Upper lobe of left lung (tissue), 6 donors: ENCODE data around the gene PSAPL1. TPM values are rescaled to one million over a fixed set of nuclear protein-coding genes. Genes with fewer than 3 reads are reported as not detected.
"Not testable (repeated sequence)": the region's sequence is repeated elsewhere in the genome, so short reads cannot be mapped to it uniquely, and the experiment has no call there.

Source experiments
- ATAC-seq, 2 donors: fragments of 200-7000 bp; cut with Tn5 transposase; one replicate each; pipeline ENCODE4 v1.9.1; 2022; ENCODE audit warnings: mild to moderate bottlenecking in 2 of 2, moderate library complexity in 2 of 2; ENCODE audit not compliant: low FRiP score in 2 of 2
- DNase-seq, 2 donors: peaks; one replicate each; pipeline ENCODE4 v3.0.0-alpha.2; 2019 to 2020
- H3K27ac ChIP-seq, 4 donors: fragments of 200-600 bp; sonication (generic); one replicate each; pipeline ENCODE4 v1.5.1; 2016 to 2019
- H3K27me3 ChIP-seq, 4 donors: fragments of 200-600 bp; sonication (generic); one replicate each; pipeline ENCODE4 v1.5.1; 2017 to 2019
- H3K36me3 ChIP-seq, 4 donors: fragments of 200-600 bp; sonication (generic); one replicate each; pipeline ENCODE4 v1.5.1; 2016 to 2019
- H3K4me1 ChIP-seq, 4 donors: fragments of 200-600 bp; sonication (generic); one replicate each; pipeline ENCODE4 v1.5.1; 2018 to 2019
- H3K4me3 ChIP-seq, 4 donors: fragments of 200-600 bp; sonication (generic); one replicate each; pipeline ENCODE4 v1.5.1; 2017 to 2019; ENCODE audit warnings: mild to moderate bottlenecking in 2 of 4, moderate library complexity in 1 of 4
- H3K9me3 ChIP-seq, 4 donors: fragments of 200-600 bp; sonication (generic); one replicate each; pipeline ENCODE4 v1.5.1; 2018 to 2019
- CTCF ChIP-seq, 6 experiments: fragments of 450-650 bp in 4 of 6; fragments of 200-600 bp in 2 of 6; sonication (generic) in 2 of 6; IDR thresholded peaks; one replicate each; pipeline ENCODE4 v1.5.1; 2016 to 2019; ENCODE audit warnings: antibody characterized with exemption in 6 of 6
- EP300 ChIP-seq, 4 donors: sonication (generic); formaldehyde crosslinking; IDR thresholded peaks; one replicate each; pipeline ENCODE4 v1.5.1; 2017; ENCODE audit warnings: antibody characterized with exemption in 4 of 4, control low read depth in 2 of 4
- POLR2A ChIP-seq, 4 donors: fragments of 450-650 bp; IDR thresholded peaks; one replicate each; pipeline ENCODE4 v1.5.1; 2016 to 2017; ENCODE audit warnings: antibody characterized with exemption in 4 of 4, mild to moderate bottlenecking in 2 of 4
- POLR2AphosphoS5 ChIP-seq, 2 donors: sonication (generic); formaldehyde crosslinking; IDR thresholded peaks; one replicate each; pipeline ENCODE4 v1.5.1; 2017; ENCODE audit warnings: antibody characterized with exemption in 2 of 2
- WGBS, 2 donors: methylation state at CpG; one replicate each; pipeline ENCODE4 v1.1.5; 2017 to 2018; 5-methylcytosine and 5-hydroxymethylcytosine counted together
- total RNA-seq, 6 donors: library from RNA; depleted of rRNA in 4 of 6; stranded (reverse); fragments of >200 nt in 4 of 6; gene quantifications; one replicate each; pipeline versions ENCODE4 v1.1.0 to v1.2.1, GENCODE V29; 2016 to 2021
- donor health status: DM: no; HTN: no; CAD: no; lungs with moderate emphysema.
- donor health status: DM: no; HTN: yes; CAD: no; lungs with severe emphysema.

The PSAPL1 gene
- total RNA-seq, 6 donors from 2014 or later: 0.20 to 0.61 (median 0.31) TPM; not detected in 3

GRCh38 chr4:7460566-7460965, 25.8 kb upstream of the PSAPL1 start:
- H3K9me3 ChIP-seq: peaks cover 0 to under 1% (median 0%) of the 10 kb centered on the region in 4 donors
- DNase-seq: no peak
- no peak overlapping the region for H3K27ac ChIP-seq
- TF ChIP-seq EP300 (IDR thresholded peaks at IDR 0.05) (no peak), CTCF (IDR thresholded peaks at IDR 0.05) (no peak), POLR2AphosphoS5 (IDR thresholded peaks at IDR 0.05) (no peak), POLR2A (IDR thresholded peaks at IDR 0.05) (no peak)
- H3K4me3 ChIP-seq: no peak overlapping the region
- ATAC-seq: no peak
- H3K36me3 ChIP-seq: no peaks in the 10 kb centered on the region
- H3K27me3 ChIP-seq: no peaks in the 10 kb centered on the region
- WGBS, 2 donors: 56 to 58% methylated on average over 17 of the region's 17 CpGs
- no peaks in the 10 kb centered on the region for H3K4me1 ChIP-seq

- TF ChIP-seq CTCF (IDR thresholded peaks at IDR 0.05) (no peak), POLR2AphosphoS5 (IDR thresholded peaks at IDR 0.05) (no peak), EP300 (IDR thresholded peaks at IDR 0.05) (no peak), POLR2A (IDR thresholded peaks at IDR 0.05) (no peak)
- Histone ChIP-seq H3K4me1 (no peaks in the 10 kb centered on the region), H3K9me3 (no peaks in the 10 kb centered on the region), H3K27ac (no peak overlapping the region), H3K27me3 (no peaks in the 10 kb centered on the region), H3K36me3 (no peaks in the 10 kb centered on the region), H3K4me3 (no peak overlapping the region)
- whole genome bisulfite sequencing, 2 donors: 88% methylated on average over 8 of the region's 8 CpGs; no CpG with 5 or more reads in 1 of the 2 donors
- DNase-seq (no peak), ATAC-seq (no peak)
Measured at GRCh38 chr4:7459471-7459870, 24.7 kb upstream of the PSAPL1 start.

GRCh38 chr4:7458477-7458876, 23.7 kb upstream of the PSAPL1 start:
- ATAC-seq: no peak
- Histone ChIP-seq H3K27me3 (no peaks in the 10 kb centered on the region), H3K9me3 (no peaks in the 10 kb centered on the region), H3K36me3 (no peaks in the 10 kb centered on the region), H3K27ac (no peak overlapping the region), H3K4me1 (no peaks in the 10 kb centered on the region), H3K4me3 (no peak overlapping the region)
- TF ChIP-seq POLR2A (IDR thresholded peaks at IDR 0.05) (no peak), CTCF (IDR thresholded peaks at IDR 0.05) (no peak), EP300 (IDR thresholded peaks at IDR 0.05) (no peak), POLR2AphosphoS5 (IDR thresholded peaks at IDR 0.05) (no peak)
- WGBS, 2 donors: 85 to 100% methylated on average over 4 of the region's 4 CpGs
- DNase-seq: no peak

- TF ChIP-seq POLR2A (IDR thresholded peaks at IDR 0.05) (no peak), POLR2AphosphoS5 (IDR thresholded peaks at IDR 0.05) (no peak), EP300 (IDR thresholded peaks at IDR 0.05) (no peak), CTCF (IDR thresholded peaks at IDR 0.05) (no peak)
- DNase-seq: no peak
- no peak overlapping the region for H3K4me3 ChIP-seq
- H3K27ac ChIP-seq: no peak overlapping the region
- no peaks in the 10 kb centered on the region for H3K9me3 ChIP-seq
- no peaks in the 10 kb centered on the region for H3K4me1 ChIP-seq
- WGBS, 2 donors: 65 to 75% methylated on average over 9 of the region's 9 CpGs
- no peak for ATAC-seq
- no peaks in the 10 kb centered on the region for H3K27me3 ChIP-seq
- no peaks in the 10 kb centered on the region for H3K36me3 ChIP-seq
Measured at GRCh38 chr4:7458066-7458425, 23.3 kb upstream of the PSAPL1 start.

- ATAC-seq: no peak
- DNase-seq: peak in 1 of 2 donors; percentile 51
Measured at GRCh38 chr4:7457201-7458065, 22.7 kb upstream of the PSAPL1 start.

GRCh38 chr4:7452802-7453201, 18.1 kb upstream of the PSAPL1 start:
- H3K27ac ChIP-seq, H3K9me3 ChIP-seq, H3K27me3 ChIP-seq, H3K36me3 ChIP-seq, H3K4me1 ChIP-seq, ATAC-seq, H3K4me3 ChIP-seq: not testable (repeated sequence)
- WGBS, 2 donors: 75 to 84% methylated on average over 9 of the region's 9 CpGs
- peak in 1 of 2 donors; percentile 47 for DNase-seq

More at GRCh38 chr4:7457201-7458065, 22.7 kb upstream of the PSAPL1 start:
- TF ChIP-seq CTCF (IDR thresholded peaks at IDR 0.05): no peak
- no peak for TF ChIP-seq EP300 (IDR thresholded peaks at IDR 0.05)
- TF ChIP-seq POLR2AphosphoS5 (IDR thresholded peaks at IDR 0.05): no peak
- no peak for TF ChIP-seq POLR2A (IDR thresholded peaks at IDR 0.05)
- WGBS, 2 donors: 77 to 81% methylated on average over 10 to 16 of the region's 16 CpGs
- Histone ChIP-seq H3K9me3 (no peaks in the 10 kb centered on the region), H3K4me3 (no peak overlapping the region), H3K36me3 (no peaks in the 10 kb centered on the region), H3K27me3 (no peaks in the 10 kb centered on the region), H3K4me1 (no peaks in the 10 kb centered on the region), H3K27ac (no peak overlapping the region)
